NT2/D1 (cell line): ENCODE data around the gene TTBK1.

Experiments
- SUZ12 ChIP-seq: IDR thresholded peaks from 2 replicates; pipeline ENCODE4 v1.6.1; 2011; ENCODE audit not compliant: insufficient read length, insufficient read depth; ENCODE audit errors: extremely low read depth
- YY1 ChIP-seq: IDR thresholded peaks from 2 replicates; pipeline ENCODE4 v1.6.1; 2011; ENCODE audit not compliant: insufficient read length, insufficient read depth
- ZNF274 ChIP-seq: IDR thresholded peaks from 2 replicates; pipeline ENCODE4 v1.6.1; 2011; ENCODE audit warnings: mild to moderate bottlenecking, low read depth, low read length

DNA sequence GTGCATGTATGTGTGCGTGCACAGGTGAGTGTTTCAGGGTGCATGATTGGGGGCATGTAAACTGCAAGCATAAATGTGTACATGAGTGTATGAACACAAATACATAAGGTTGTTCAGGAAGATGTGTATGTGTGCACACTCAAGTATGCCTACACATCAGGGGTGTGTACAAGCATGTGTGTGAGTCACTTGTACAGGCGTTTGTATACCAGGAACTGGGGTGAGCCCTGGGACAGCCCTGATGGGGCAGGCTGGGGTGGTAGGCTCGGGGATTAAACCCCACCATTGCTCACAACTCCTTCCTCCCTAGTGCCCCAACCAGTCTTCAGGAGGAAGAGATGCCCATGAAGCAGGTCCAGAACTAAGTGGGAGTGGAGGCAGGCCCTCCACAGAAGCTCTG is 61.1 kb downstream of the TTBK1 start:
- no peak for TF ChIP-seq ZNF274
- TF ChIP-seq SUZ12, result no peak
- no peak for TF ChIP-seq YY1
